Stimulated activated naive B cell treated with anti-CD40 and anti-IgM and Interleukin-4, amounts not matched to agents 10 μg/mL and 1 μg/mL and 100 μg/mL, for 72 hours (primary cell): Measurements from ENCODE around the gene SUGCT.

Experiments
- ATAC-seq, 2 donors: fragments of 150-1000 bp; cut with Tn5 transposase; replicated peaks; 2 replicates each; pipeline ENCODE4 v1.10.0; 2021; ENCODE audit warnings: moderate library complexity in 1 of 2
- DNase-seq: peaks from one replicate; pipeline ENCODE4 v3.0.0; 2021
- H3K27ac Mint-ChIP-seq: one replicate; pipeline ENCODE4 v1.8.0; 2022; ENCODE audit warnings: mild to moderate bottlenecking, mixed read lengths
- H3K27me3 Mint-ChIP-seq, 2 donors: one replicate each; pipeline ENCODE4 v1.8.0; 2022; ENCODE audit warnings: mixed read lengths in 2 of 2
- H3K36me3 Mint-ChIP-seq, 2 donors: one replicate each; pipeline ENCODE4 v1.8.0; 2022; ENCODE audit warnings: mixed read lengths in 2 of 2, mild to moderate bottlenecking in 1 of 2
- H3K4me1 Mint-ChIP-seq, 2 donors: one replicate each; pipeline ENCODE4 v1.8.0; 2022; ENCODE audit warnings: mixed read lengths in 2 of 2, mild to moderate bottlenecking in 1 of 2
- H3K4me3 Mint-ChIP-seq, 2 donors: one replicate each; pipeline ENCODE4 v1.8.0; 2022; ENCODE audit warnings: mild to moderate bottlenecking in 2 of 2, mixed read lengths in 2 of 2, moderate library complexity in 1 of 2
- H3K9me3 Mint-ChIP-seq, 2 donors: one replicate each; pipeline ENCODE4 v1.8.0; 2022; ENCODE audit warnings: mixed read lengths in 2 of 2, mild to moderate bottlenecking in 1 of 2

The SUGCT gene

GRCh38 chr7:40833191-40833887 lies 698.5 kb downstream of the SUGCT start:
- H3K4me3 Mint-ChIP-seq, result no peak overlapping the region
- peaks cover 4 to 19% of the 10 kb centered on the region in 2 donors for H3K4me1 Mint-ChIP-seq
- H3K27ac Mint-ChIP-seq, result no peak overlapping the region
- DNase-seq (no peak), ATAC-seq (peak in 1 of 2 donors; percentile 7)
- H3K27me3 Mint-ChIP-seq, result no peaks in the 10 kb centered on the region
- no peaks in the 10 kb centered on the region for H3K9me3 Mint-ChIP-seq
- no peaks in the 10 kb centered on the region for H3K36me3 Mint-ChIP-seq

GRCh38 chr7:40833888-40834234 lies 699.1 kb downstream of the SUGCT start:
- Mint-ChIP-seq H3K27me3 (no peaks in the 10 kb centered on the region), H3K4me1 (peaks cover 4 to 19% of the 10 kb centered on the region in 2 donors), H3K36me3 (no peaks in the 10 kb centered on the region), H3K27ac (no peak overlapping the region), H3K9me3 (no peaks in the 10 kb centered on the region), H3K4me3 (no peak overlapping the region)
- ATAC-seq (peak; percentile 74 to 83), DNase-seq (no peak)

- H3K9me3 Mint-ChIP-seq, result peaks cover 0 to 2% of the 10 kb centered on the region in 2 donors
- ATAC-seq (peak; percentile 74 to 83), DNase-seq (no peak)
- H3K27me3 Mint-ChIP-seq, result no peaks in the 10 kb centered on the region
- H3K36me3 Mint-ChIP-seq, result peaks cover 5% of the 10 kb centered on the region in 2 donors
- H3K27ac Mint-ChIP-seq, result no peak overlapping the region
- H3K4me3 Mint-ChIP-seq, result no peak overlapping the region
- peaks cover 4 to 19% of the 10 kb centered on the region in 2 donors for H3K4me1 Mint-ChIP-seq
These were observed 701.4 kb downstream of the SUGCT start for GRCh38 chr7:40836218-40836617.

GRCh38 chr7:40839881-40840280 lies 705.1 kb downstream of the SUGCT start:
- H3K4me3 Mint-ChIP-seq, result no peak overlapping the region
- DNase-seq, result no peak
- H3K9me3 Mint-ChIP-seq, result peaks cover 0 to 2% of the 10 kb centered on the region in 2 donors
- no peak for ATAC-seq
- H3K4me1 Mint-ChIP-seq, result peaks cover 4 to 12% of the 10 kb centered on the region in 2 donors
- H3K36me3 Mint-ChIP-seq, result peaks cover 5% of the 10 kb centered on the region in 2 donors
- H3K27ac Mint-ChIP-seq, result no peak overlapping the region
- H3K27me3 Mint-ChIP-seq, result no peaks in the 10 kb centered on the region

GRCh38 chr7:40840990-40841389 lies 706.2 kb downstream of the SUGCT start:
- no peak overlapping the region for H3K4me3 Mint-ChIP-seq
- peaks cover 0 to 2% of the 10 kb centered on the region in 2 donors for H3K9me3 Mint-ChIP-seq
- no peak for ATAC-seq
- DNase-seq, result no peak
- no peaks in the 10 kb centered on the region for H3K27me3 Mint-ChIP-seq
- H3K36me3 Mint-ChIP-seq, result peaks cover 5% of the 10 kb centered on the region in 2 donors
- H3K27ac Mint-ChIP-seq, result no peak overlapping the region
- peaks cover 4 to 9% of the 10 kb centered on the region in 2 donors for H3K4me1 Mint-ChIP-seq

GRCh38 chr7:40842641-40843040 lies 707.8 kb downstream of the SUGCT start:
- no peak for DNase-seq
- no peak for ATAC-seq

GRCh38 chr7:40843338-40843985 lies 708.7 kb downstream of the SUGCT start:
- Mint-ChIP-seq H3K9me3 (peaks cover 0 to 2% of the 10 kb centered on the region in 2 donors), H3K36me3 (peaks cover 5% of the 10 kb centered on the region in 2 donors), H3K4me3 (no peak overlapping the region), H3K27me3 (no peaks in the 10 kb centered on the region), H3K4me1 (no peaks in the 10 kb centered on the region), H3K27ac (peak overlapping the region; percentile 11)
- ATAC-seq (no peak), DNase-seq (no peak)

More at GRCh38 chr7:40842641-40843040, 707.8 kb downstream of the SUGCT start:
- H3K4me1 Mint-ChIP-seq, result no peaks in the 10 kb centered on the region
- no peak overlapping the region for H3K4me3 Mint-ChIP-seq
- peaks cover 0 to 2% of the 10 kb centered on the region in 2 donors for H3K9me3 Mint-ChIP-seq
- H3K27me3 Mint-ChIP-seq, result no peaks in the 10 kb centered on the region
- H3K36me3 Mint-ChIP-seq, result peaks cover 5% of the 10 kb centered on the region in 2 donors
- H3K27ac Mint-ChIP-seq, result no peak overlapping the region

GRCh38 chr7:40845943-40846342 lies 711.1 kb downstream of the SUGCT start:
- no peaks in the 10 kb centered on the region for H3K9me3 Mint-ChIP-seq
- H3K4me3 Mint-ChIP-seq, result no peak overlapping the region
- no peaks in the 10 kb centered on the region for H3K36me3 Mint-ChIP-seq
- no peaks in the 10 kb centered on the region for H3K27me3 Mint-ChIP-seq
- H3K27ac Mint-ChIP-seq, result no peak overlapping the region
- DNase-seq, result no peak
- no peak for ATAC-seq
- no peaks in the 10 kb centered on the region for H3K4me1 Mint-ChIP-seq

- DNase-seq (no peak), ATAC-seq (no peak)
- no peaks in the 10 kb centered on the region for H3K4me1 Mint-ChIP-seq
- no peak overlapping the region for H3K27ac Mint-ChIP-seq
- H3K27me3 Mint-ChIP-seq, result no peaks in the 10 kb centered on the region
- H3K36me3 Mint-ChIP-seq, result no peaks in the 10 kb centered on the region
- H3K9me3 Mint-ChIP-seq, result no peaks in the 10 kb centered on the region
- H3K4me3 Mint-ChIP-seq, result no peak overlapping the region
These were observed 713.1 kb downstream of the SUGCT start for GRCh38 chr7:40847921-40848320.

GRCh38 chr7:40848541-40849221 lies 713.9 kb downstream of the SUGCT start:
- H3K9me3 Mint-ChIP-seq, result no peaks in the 10 kb centered on the region
- ATAC-seq (no peak), DNase-seq (no peak)
- no peak overlapping the region for H3K4me3 Mint-ChIP-seq
- H3K27ac Mint-ChIP-seq, result no peak overlapping the region
- H3K36me3 Mint-ChIP-seq, result no peaks in the 10 kb centered on the region
- H3K27me3 Mint-ChIP-seq, result no peaks in the 10 kb centered on the region
- no peaks in the 10 kb centered on the region for H3K4me1 Mint-ChIP-seq

GRCh38 chr7:40850017-40850416 lies 715.2 kb downstream of the SUGCT start:
- DNase-seq, result no peak
- Mint-ChIP-seq H3K27ac (no peak overlapping the region), H3K4me1 (no peaks in the 10 kb centered on the region), H3K4me3 (no peak overlapping the region), H3K27me3 (no peaks in the 10 kb centered on the region), H3K9me3 (no peaks in the 10 kb centered on the region), H3K36me3 (no peaks in the 10 kb centered on the region)
- ATAC-seq, result no peak

- DNase-seq (no peak), ATAC-seq (no peak)
- Mint-ChIP-seq H3K4me1 (no peaks in the 10 kb centered on the region), H3K9me3 (no peaks in the 10 kb centered on the region), H3K27ac (no peak overlapping the region), H3K27me3 (no peaks in the 10 kb centered on the region), H3K4me3 (no peak overlapping the region), H3K36me3 (no peaks in the 10 kb centered on the region)
These were observed 716.2 kb downstream of the SUGCT start for GRCh38 chr7:40851001-40851400.

- Mint-ChIP-seq H3K36me3 (peaks cover 0 to 2% of the 10 kb centered on the region in 2 donors), H3K4me1 (no peaks in the 10 kb centered on the region), H3K27me3 (no peaks in the 10 kb centered on the region)
These were observed 724.3 kb downstream of the SUGCT start for GRCh38 chr7:40859076-40859475.

GRCh38 chr7:40859965-40860543 lies 725.2 kb downstream of the SUGCT start:
- ATAC-seq (no peak), DNase-seq (no peak)
- H3K4me3 Mint-ChIP-seq, result no peak overlapping the region
- no peaks in the 10 kb centered on the region for H3K4me1 Mint-ChIP-seq
- H3K9me3 Mint-ChIP-seq, result no peaks in the 10 kb centered on the region
- peaks cover 0 to 2% of the 10 kb centered on the region in 2 donors for H3K36me3 Mint-ChIP-seq
- H3K27ac Mint-ChIP-seq, result no peak overlapping the region
- no peaks in the 10 kb centered on the region for H3K27me3 Mint-ChIP-seq

More at GRCh38 chr7:40859076-40859475, 724.3 kb downstream of the SUGCT start:
- DNase-seq, result no peak
- Mint-ChIP-seq H3K27ac (no peak overlapping the region), H3K9me3 (no peaks in the 10 kb centered on the region), H3K4me3 (no peak overlapping the region)
- no peak for ATAC-seq
